Progenitor cell of endocrine pancreas (in vitro differentiated cells): Measurements from ENCODE around the gene USP17L13. TPM values are rescaled to one million over a fixed set of nuclear protein-coding genes. Genes with fewer than 3 reads are reported as not detected.
"Not testable (repeated sequence)": the region's sequence is repeated elsewhere in the genome, so short reads cannot be mapped to it uniquely, and the experiment has no call there.

Experiments used
- DNase-seq: peaks from one replicate; pipeline ENCODE4 v3.0.0; 2021; ENCODE audit warnings: low spot score; ENCODE audit not compliant: unreplicated experiment
- H3K27ac Mint-ChIP-seq: 2 replicates; pipeline ENCODE4 v1.8.0; 2021; ENCODE audit warnings: mild to moderate bottlenecking, moderate library complexity, mixed read lengths
- H3K27me3 Mint-ChIP-seq: 2 replicates; pipeline ENCODE4 v1.8.0; 2021; ENCODE audit warnings: mixed read lengths
- H3K36me3 Mint-ChIP-seq: 2 replicates; pipeline ENCODE4 v1.8.0; 2022; ENCODE audit warnings: mixed read lengths; ENCODE audit not compliant: insufficient read depth
- H3K4me1 Mint-ChIP-seq: 2 replicates; pipeline ENCODE4 v1.8.0; 2021; ENCODE audit warnings: low read depth, mixed read lengths
- H3K4me3 Mint-ChIP-seq: 2 replicates; pipeline ENCODE4 v1.8.0; 2021; ENCODE audit warnings: low read depth, mild to moderate bottlenecking, moderate library complexity, mixed read lengths
- H3K9me3 Mint-ChIP-seq: 2 replicates; pipeline ENCODE4 v1.8.0; 2021; ENCODE audit warnings: low read depth, mixed read lengths
- total RNA-seq: library from RNA; stranded (reverse); gene quantifications from 2 replicates; pipeline ENCODE4 v1.2.1, GENCODE V29; 2021

The USP17L13 gene
- total RNA-seq, 1 donor from 2014 or later, result not detected

GRCh38 chr4:9262572-9262971, 37.9 kb downstream of the USP17L13 start, which contains the start of gene USP17L21:
Gene USP17L21 (plus strand): TSS chr4:9262872. CDS start chr4:9262872, 0 bp downstream.
- H3K36me3 Mint-ChIP-seq, H3K27ac Mint-ChIP-seq, H3K9me3 Mint-ChIP-seq, DNase-seq, H3K4me1 Mint-ChIP-seq, H3K27me3 Mint-ChIP-seq, H3K4me3 Mint-ChIP-seq: not testable (repeated sequence)

DNA sequence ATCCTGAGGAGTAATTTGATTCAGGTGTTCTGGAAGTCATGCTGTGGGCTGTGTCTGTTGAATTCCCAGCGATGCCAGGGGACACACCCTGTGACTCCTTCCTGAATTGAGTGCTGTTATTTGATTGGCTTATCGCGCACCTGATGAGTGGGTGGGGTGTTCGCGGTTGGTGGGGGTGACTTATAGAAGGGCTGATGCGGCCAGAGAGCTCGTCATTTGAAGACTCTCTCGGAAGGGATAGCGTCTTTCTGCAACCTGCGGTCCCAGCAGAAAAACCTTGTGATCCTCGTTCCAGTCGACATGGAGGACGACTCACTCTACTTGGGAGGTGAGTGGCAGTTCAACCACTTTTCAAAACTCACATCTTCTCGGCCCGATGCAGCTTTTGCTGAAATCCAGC, 42.6 kb downstream of the USP17L13 start, which contains the start of gene USP17L22:
Gene USP17L22 (plus strand): TSS at position 301 of the 400 bp plus-strand sequence. CDS start 0 bp downstream, at position 301.
- not testable (repeated sequence) for H3K4me3 Mint-ChIP-seq, DNase-seq, H3K4me1 Mint-ChIP-seq, H3K27ac Mint-ChIP-seq, H3K36me3 Mint-ChIP-seq, H3K27me3 Mint-ChIP-seq, H3K9me3 Mint-ChIP-seq

DNA sequence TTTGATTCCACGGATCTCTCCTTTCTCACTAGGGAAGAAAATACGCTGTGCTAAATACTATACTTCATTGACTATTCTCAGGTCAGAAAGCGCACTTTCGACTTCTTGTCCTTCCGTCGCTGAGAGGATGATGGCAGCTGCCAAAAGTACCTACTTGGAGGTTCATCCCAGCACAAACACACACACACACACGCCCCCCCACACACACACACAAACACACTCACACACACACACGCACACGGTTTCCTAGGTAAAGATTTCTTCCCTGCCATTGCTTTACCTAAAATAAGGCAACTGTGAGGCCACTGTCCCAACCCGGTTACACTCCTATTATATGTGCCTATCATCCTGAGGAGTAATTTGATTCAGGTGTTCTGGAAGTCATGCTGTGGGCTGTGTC, 47.0 kb downstream of the USP17L13 start:
- not testable (repeated sequence) for H3K27me3 Mint-ChIP-seq, H3K27ac Mint-ChIP-seq, H3K4me1 Mint-ChIP-seq, H3K36me3 Mint-ChIP-seq, H3K9me3 Mint-ChIP-seq, H3K4me3 Mint-ChIP-seq
- peak; percentile 22 for DNase-seq

Other genes starting within 250 kb of the USP17L13 start
- gene FAM90A26, start 54.5 kb upstream of the USP17L13 start, total RNA-seq, result not detected in 2 replicates
- not detected in 2 replicates for gene USP17L10, start 14.2 kb upstream of the USP17L13 start, total RNA-seq
- not detected in 2 replicates for gene USP17L11, start 9.5 kb upstream of the USP17L13 start, total RNA-seq
- gene USP17L12, start 4.7 kb upstream of the USP17L13 start, total RNA-seq, result not detected in 2 replicates
- not detected in 2 replicates for gene USP17L15, start 9.5 kb downstream of the USP17L13 start, total RNA-seq
- not detected in 2 replicates for gene USP17L17, start 19.0 kb downstream of the USP17L13 start, total RNA-seq
- gene USP17L18, start 23.7 kb downstream of the USP17L13 start, total RNA-seq, result not detected in 2 replicates
- gene USP17L19, start 28.5 kb downstream of the USP17L13 start, total RNA-seq, result not detected in 2 replicates
- gene USP17L20, start 33.2 kb downstream of the USP17L13 start, total RNA-seq, result not detected in 2 replicates
- gene USP17L21, start 38.0 kb downstream of the USP17L13 start, total RNA-seq, result not detected in 2 replicates
- not detected in 2 replicates for gene USP17L22, start 42.7 kb downstream of the USP17L13 start, total RNA-seq
- not detected in 2 replicates for gene USP17L24, start 100.3 kb downstream of the USP17L13 start, total RNA-seq
- gene USP17L25, start 105.0 kb downstream of the USP17L13 start, total RNA-seq, result not detected in 2 replicates
- gene USP17L26, start 109.8 kb downstream of the USP17L13 start, total RNA-seq, result not detected in 2 replicates
- not detected in 2 replicates for gene USP17L5, start 114.5 kb downstream of the USP17L13 start, total RNA-seq
- gene USP17L27, start 119.3 kb downstream of the USP17L13 start, total RNA-seq, result not detected in 2 replicates
- not detected in 2 replicates for gene USP17L28, start 124.0 kb downstream of the USP17L13 start, total RNA-seq
- gene USP17L29, start 128.7 kb downstream of the USP17L13 start, total RNA-seq, result not detected in 2 replicates
- gene USP17L30, start 138.2 kb downstream of the USP17L13 start, total RNA-seq, result not detected in 2 replicates
- gene DEFB131A, start 219.5 kb downstream of the USP17L13 start, total RNA-seq, result not detected in 2 replicates